Measurements from ENCODE around the gene PIGQ. TPM values are rescaled to one million over a fixed set of nuclear protein-coding genes. Genes with fewer than 3 reads are reported as not detected.

Gene PIGQ
- total RNA-seq, 4 donors from 2014 or later: 10.0 to 56.9 (median 30.7) TPM

- Histone ChIP-seq H3K4me3 (no peak overlapping the region), H3K36me3 (no peaks in the 10 kb centered on the region), H3K4me1 (peaks cover 0 to 13% of the 10 kb centered on the region in 2 donors), H3K27me3 (no peaks in the 10 kb centered on the region), H3K27ac (no peak overlapping the region), H3K9me3 (no peaks in the 10 kb centered on the region)
- TF ChIP-seq POLR2A (IDR thresholded peaks at IDR 0.05) (no peak), CTCF (IDR thresholded peaks at IDR 0.05) (no peak)
- no peak for DNase-seq
- intact Hi-C loops (cut with DNase I; ENCODE audit: low total_unique reads): no loop called here
Measured at GRCh38 chr16:631808-632358, 62.1 kb downstream of the PIGQ start.

GRCh38 chr16:632486-633335 lies 62.9 kb downstream of the PIGQ start:
- no peak overlapping the region for H3K27ac ChIP-seq
- no peak overlapping the region for H3K4me3 ChIP-seq
- H3K36me3 ChIP-seq: no peaks in the 10 kb centered on the region
- TF ChIP-seq POLR2A (IDR thresholded peaks at IDR 0.05): no peak
- no peak for TF ChIP-seq CTCF (IDR thresholded peaks at IDR 0.05)
- no peaks in the 10 kb centered on the region for H3K27me3 ChIP-seq
- H3K9me3 ChIP-seq: no peaks in the 10 kb centered on the region
- DNase-seq: no peak
- H3K4me1 ChIP-seq: peaks cover 0 to 15% of the 10 kb centered on the region in 2 donors
- intact Hi-C loops (cut with DNase I; ENCODE audit: low total_unique reads): no loop called here

GRCh38 chr16:633336-634050 lies 63.7 kb downstream of the PIGQ start:
- no peaks in the 10 kb centered on the region for H3K36me3 ChIP-seq
- H3K4me1 ChIP-seq: peaks cover 0 to 15% of the 10 kb centered on the region in 2 donors
- TF ChIP-seq POLR2A (IDR thresholded peaks at IDR 0.05) (no peak), CTCF (IDR thresholded peaks at IDR 0.05) (no peak)
- H3K27me3 ChIP-seq: no peaks in the 10 kb centered on the region
- H3K27ac ChIP-seq: no peak overlapping the region
- H3K4me3 ChIP-seq: no peak overlapping the region
- no peaks in the 10 kb centered on the region for H3K9me3 ChIP-seq
- DNase-seq: no peak
- intact Hi-C loops (cut with DNase I; ENCODE audit: low total_unique reads): no loop called here

Small RNAs within 50 kb of the gene (microRNA-seq; reads per million reads assigned to microRNA genes)
- not detected for gene MIR3176 (ENCODE audit: borderline microRNAs expressed, borderline replicate concordance)
- not detected for gene MIR5587 (ENCODE audit: borderline microRNAs expressed, borderline replicate concordance)

Small RNAs within 50 kb of the gene (small RNA-seq; reads per million reads assigned to genes)
- gene MIR3176 (0.18 reads per million), gene MIR5587 (not detected), gene Z98883.1 (not detected)

Other genes with a start within 250 kb of the PIGQ start
- 10 to 100 TPM in 3 of 4 donors, 1 to 10 TPM in 1; 6.2 to 23.6 (median 19.9) TPM for gene AXIN1, start 217.2 kb upstream of the PIGQ start, total RNA-seq
- gene MRPL28, start 199.4 kb upstream of the PIGQ start, total RNA-seq: 10 to 100 TPM; 32.4 to 97.3 (median 50.1) TPM
- gene PGAP6, start 188.0 kb upstream of the PIGQ start, total RNA-seq: 10 to 100 TPM; 10.6 to 36.2 (median 12.8) TPM
- 10 to 100 TPM; 37.3 to 77.6 (median 62.2) TPM for gene NME4, start 172.8 kb upstream of the PIGQ start, total RNA-seq
- gene DECR2, start 168.1 kb upstream of the PIGQ start, total RNA-seq: 100 to 1,000 TPM in 1 of 4 donors, 10 to 100 TPM in 3; 10.6 to 106 (median 31.9) TPM
- gene RAB11FIP3, start 144.3 kb upstream of the PIGQ start, total RNA-seq: 10 to 100 TPM; 10.5 to 75.0 (median 49.4) TPM
- gene CAPN15, start 42.3 kb upstream of the PIGQ start, total RNA-seq: 10 to 100 TPM in 3 of 4 donors, 1 to 10 TPM in 1; 7.9 to 37.3 (median 19.3) TPM
- not detected for gene PRR35, start 9.6 kb upstream of the PIGQ start, total RNA-seq
- gene NHLRC4, start 3.0 kb upstream of the PIGQ start, total RNA-seq: 1 to 10 TPM; 1.2 to 7.5 (median 1.5) TPM
- 10 to 100 TPM in 2 of 4 donors, 1 to 10 TPM in 1, under 1 TPM in 1; 0.59 to 25.4 (median 14.3) TPM for gene RAB40C, start 20.1 kb downstream of the PIGQ start, total RNA-seq
- 1 to 10 TPM in 1 of 4 donors, under 1 TPM in 2, not detected in 1; 0.26 to 1.4 (median 0.76) TPM for gene WFIKKN1, start 61.0 kb downstream of the PIGQ start, total RNA-seq
- gene METTL26, start 66.3 kb downstream of the PIGQ start, total RNA-seq: 100 to 1,000 TPM in 2 of 4 donors, 10 to 100 TPM in 2; 29.5 to 171 (median 97.1) TPM
- 10 to 100 TPM in 2 of 4 donors, 1 to 10 TPM in 2; 2.6 to 62.0 (median 17.0) TPM for gene MCRIP2, start 71.9 kb downstream of the PIGQ start, total RNA-seq
- gene WDR90, start 79.4 kb downstream of the PIGQ start, total RNA-seq: 10 to 100 TPM; 18.2 to 79.3 (median 46.9) TPM
- gene RHOT2, start 98.2 kb downstream of the PIGQ start, total RNA-seq: 10 to 100 TPM; 29.1 to 99.7 (median 71.7) TPM
- gene RHBDL1, start 105.7 kb downstream of the PIGQ start, total RNA-seq: 1 to 10 TPM in 2 of 4 donors, not detected in 2; 1.5 to 2.0 TPM
- 100 to 1,000 TPM in 2 of 4 donors, 10 to 100 TPM in 2; 62.7 to 212 (median 93.3) TPM for gene STUB1, start 110.4 kb downstream of the PIGQ start, total RNA-seq
- 100 to 1,000 TPM in 1 of 4 donors, 10 to 100 TPM in 3; 45.6 to 111 (median 57.4) TPM for gene JMJD8, start 114.4 kb downstream of the PIGQ start, total RNA-seq
- gene WDR24, start 120.4 kb downstream of the PIGQ start, total RNA-seq: 10 to 100 TPM in 1 of 4 donors, 1 to 10 TPM in 3; 2.3 to 12.0 (median 4.2) TPM
- gene FBXL16, start 135.8 kb downstream of the PIGQ start, total RNA-seq: under 1 TPM in 2 of 4 donors, not detected in 2; 0.21 to 0.37 TPM
- gene METRN, start 145.2 kb downstream of the PIGQ start, total RNA-seq: 10 to 100 TPM; 19.1 to 76.5 (median 26.7) TPM
- gene ANTKMT, start 151.2 kb downstream of the PIGQ start, total RNA-seq: 10 to 100 TPM in 3 of 4 donors, 1 to 10 TPM in 1; 6.2 to 21.1 (median 19.1) TPM
- gene CCDC78, start 156.5 kb downstream of the PIGQ start, total RNA-seq: 1 to 10 TPM in 3 of 4 donors, not detected in 1; 1.3 to 5.3 (median 2.3) TPM
- gene HAGHL, start 157.1 kb downstream of the PIGQ start, total RNA-seq: 1 to 10 TPM in 2 of 4 donors, not detected in 2; 1.0 to 3.4 TPM
- gene CIAO3, start 171.0 kb downstream of the PIGQ start, total RNA-seq: 10 to 100 TPM; 14.1 to 43.3 (median 25.0) TPM
- gene MSLN, start 190.8 kb downstream of the PIGQ start, total RNA-seq: 10 to 100 TPM in 3 of 4 donors, 1 to 10 TPM in 1; 4.6 to 30.8 (median 15.7) TPM
- gene RPUSD1, start 218.4 kb downstream of the PIGQ start, total RNA-seq: 10 to 100 TPM in 3 of 4 donors, 1 to 10 TPM in 1; 5.9 to 80.0 (median 16.7) TPM
- gene CHTF18, start 218.7 kb downstream of the PIGQ start, total RNA-seq: 100 to 1,000 TPM in 1 of 4 donors, 10 to 100 TPM in 2, under 1 TPM in 1; under 0.01 to 895 (median 31.1) TPM
- gene GNG13, start 230.8 kb downstream of the PIGQ start, total RNA-seq: not detected